B cell (primary cell): ENCODE measurements around the gene NCDN. TPM values are rescaled to one million over a fixed set of nuclear protein-coding genes. Genes with fewer than 3 reads are reported as not detected.

Experiments used
- ATAC-seq: fragments of 200-7000 bp; cut with Tn5 transposase; one replicate; pipeline ENCODE4 v1.10.0; 2021; ENCODE audit warnings: low read depth, mild to moderate bottlenecking, moderate number of reproducible peaks, moderate library complexity
- CTCF ChIA-PET: fragments of 350-600 bp; sonication (Branson Sonifier 250); formaldehyde crosslinking; loops from one replicate; lab custom pipeline; 2021; ENCODE audit warnings: antibody characterized with exemption, inconsistent platforms; lab: Charles Lee
- POLR2A ChIA-PET: fragments of 350-600 bp; sonication (Branson Sonifier 250); formaldehyde crosslinking; loops from one replicate; lab custom pipeline; 2021; ENCODE audit warnings: antibody characterized with exemption; lab: Charles Lee
- DNase-seq: peaks from one replicate; pipeline ENCODE4 v3.0.0; 2013
- H2AFZ ChIP-seq: 2 replicates; pipeline ENCODE4 v1.6.1; 2012; ENCODE audit warnings: mild to moderate bottlenecking, low read depth, low read length; ENCODE audit not compliant: insufficient read depth, poor library complexity, severe bottlenecking
- H3K27ac ChIP-seq, 2 donors: 1 replicate in 1 of 2; 2 replicates in 1 of 2; pipeline ENCODE4 v1.5.1; 2012 to 2013; ENCODE audit warnings: low read length in 2 of 2, mild to moderate bottlenecking in 2 of 2, moderate library complexity in 1 of 2
- H3K27me3 ChIP-seq, 4 experiments: fragments of 200-600 bp in 1 of 4; sonication (generic) in 1 of 4; replicated peaks in 1 of 4; 1 replicate in 2 of 4; 2 replicates in 2 of 4; pipeline versions ENCODE4 v1.6.1 to v1.7.0; 2013 to 2016; ENCODE audit warnings: low read length in 3 of 4, mild to moderate bottlenecking in 2 of 4, mixed read lengths in 1 of 4, moderate library complexity in 1 of 4; ENCODE audit not compliant: insufficient read depth in 4 of 4, control insufficient read depth in 3 of 4; ENCODE audit errors: control extremely low read depth in 1 of 4
- H3K36me3 ChIP-seq, 2 experiments: replicated peaks in 1 of 2; 1 replicate in 1 of 2; 2 replicates in 1 of 2; pipeline versions ENCODE4 v1.6.1 to v1.7.1; 2013; ENCODE audit warnings: low read length in 1 of 2; ENCODE audit not compliant: insufficient read depth in 2 of 2, control insufficient read depth in 1 of 2; ENCODE audit errors: control extremely low read depth in 1 of 2, extremely low read depth in 1 of 2
- H3K4me1 ChIP-seq, 2 donors: fragments of 200-600 bp in 1 of 2; sonication (generic) in 1 of 2; 1 replicate in 1 of 2; 2 replicates in 1 of 2; pipeline versions ENCODE4 v1.5.1 to v1.6.1; 2013 to 2017; ENCODE audit warnings: low read length in 2 of 2; ENCODE audit not compliant: control insufficient read depth in 2 of 2, insufficient read depth in 2 of 2
- H3K4me2 ChIP-seq: replicated peaks from 2 replicates; pipeline ENCODE3; 2012; ENCODE audit warnings: mild to moderate bottlenecking, low read depth, low read length; ENCODE audit not compliant: poor library complexity, severe bottlenecking
- H3K4me3 ChIP-seq, 5 experiments: fragments of 200-600 bp in 1 of 5; sonication (generic) in 1 of 5; 1 replicate in 3 of 5; 2 replicates in 2 of 5; pipeline versions ENCODE4 v1.5.1 to v1.7.0; 2011 to 2016; ENCODE audit warnings: low read length in 4 of 5, mild to moderate bottlenecking in 4 of 5, low read depth in 2 of 5, control low read depth in 1 of 5, moderate library complexity in 1 of 5; ENCODE audit not compliant: insufficient read depth in 1 of 5; ENCODE audit errors: control extremely low read depth in 1 of 5, extremely low read depth in 1 of 5
- H3K79me2 ChIP-seq: fragments of 200-600 bp; sonication (generic); one replicate; pipeline ENCODE4 v1.6.0; 2016; ENCODE audit warnings: low read length; ENCODE audit not compliant: control insufficient read depth, insufficient read depth
- H3K9ac ChIP-seq: fragments of 200-600 bp; sonication (generic); 2 replicates; pipeline ENCODE4 v1.6.1; 2017; ENCODE audit warnings: mild to moderate bottlenecking, low read length, moderate library complexity
- H3K9me3 ChIP-seq, 3 donors: one replicate each; pipeline versions ENCODE4 v1.6.1 to v1.7.1; 2013; ENCODE audit warnings: low read length in 2 of 3; ENCODE audit not compliant: control insufficient read depth in 2 of 3, insufficient read depth in 1 of 3; ENCODE audit errors: control extremely low read depth in 1 of 3
- H4K20me1 ChIP-seq: 2 replicates; pipeline ENCODE4 v1.6.0; 2012; ENCODE audit warnings: mild to moderate bottlenecking, low read length; ENCODE audit not compliant: insufficient read depth, control insufficient read depth, poor library complexity, severe bottlenecking
- H3K27ac Mint-ChIP-seq: one replicate; pipeline ENCODE4 v1.8.0; 2021; ENCODE audit warnings: mixed read lengths
- H3K27me3 Mint-ChIP-seq: one replicate; pipeline ENCODE4 v1.8.0; 2021; ENCODE audit warnings: mixed read lengths
- H3K4me1 Mint-ChIP-seq: one replicate; pipeline ENCODE4 v1.8.0; 2021; ENCODE audit warnings: mixed read lengths
- H3K4me3 Mint-ChIP-seq: one replicate; pipeline ENCODE4 v1.8.0; 2021; ENCODE audit warnings: mixed read lengths
- H3K9me3 Mint-ChIP-seq: one replicate; pipeline ENCODE4 v1.8.0; 2022; ENCODE audit warnings: mixed read lengths; ENCODE audit not compliant: insufficient read depth
- CTCF ChIP-seq: fragments of 200-600 bp; IDR thresholded peaks from one replicate; pipeline ENCODE4 v1.8.0; 2022; ENCODE audit warnings: antibody characterized with exemption, mild to moderate bottlenecking
- EZH2 ChIP-seq: IDR thresholded peaks from 2 replicates; pipeline ENCODE4 v1.6.1; 2012; ENCODE audit warnings: borderline replicate concordance, low read depth, mild to moderate bottlenecking, moderate library complexity, low read length; ENCODE audit not compliant: insufficient read depth, poor library complexity, severe bottlenecking
- WGBS: methylation state at CpG from one replicate; pipeline ENCODE4 v1.1.5; 2013; ENCODE audit warnings: missing lambda C conversion rate; ENCODE audit not compliant: insufficient coverage; 5-methylcytosine and 5-hydroxymethylcytosine counted together
- intact Hi-C: fragments of 100-400 bp; cut with micrococcal nuclease; formaldehyde crosslinking; loops from one replicate; pipeline ENCODE4 v1.10.0; 2022
- polyA plus RNA-seq: library from polyadenylated mRNA; depleted of rRNA; stranded (reverse); fragments of >200 nt; gene quantifications from 2 replicates; pipeline ENCODE4 v1.2.3, GENCODE V29; 2012
- total RNA-seq, 2 donors: library from RNA; stranded (reverse); fragments of 120-200 nt in 1 of 2; gene quantifications; 1 replicate in 1 of 2; 2 replicates in 1 of 2; pipeline versions ENCODE4 v1.2.3 to v1.2.4, GENCODE V29; 2013 to 2022

Gene NCDN
- total and polyA plus RNA-seq, 2 donors (not counting 1 experiment from before 2014, with no cell fraction given): 13.6 to 19.8 TPM

GRCh38 chr1:35605071-35605866 lies 47.7 kb downstream of the NCDN start:
- Histone ChIP-seq H3K27me3 (no peaks in the 10 kb centered on the region), H3K36me3 (peaks cover 11 to 66% of the 10 kb centered on the region in 2 experiments), H3K79me2 (no peaks in the 10 kb centered on the region), H3K4me1 (no peaks in the 10 kb centered on the region), H3K4me3 (no peak overlapping the region), H4K20me1 (no peaks in the 10 kb centered on the region), H3K9me3 (no peaks in the 10 kb centered on the region), H3K27ac (no peak overlapping the region), H3K9ac (no peak overlapping the region), H3K4me2 (no peak overlapping the region), H2AFZ (no peak overlapping the region)
- no peak for ATAC-seq
- POLR2A ChIA-PET: no interaction called here
- DNase-seq: no peak
- TF ChIP-seq CTCF: no peak
- no peak for TF ChIP-seq EZH2
- CTCF ChIA-PET: interaction anchor here (0.8 to 1.3 kb wide), 2 partner anchors 24 to 37 kb away, joined by 3 to 5 read pairs; no protein-coding TSS in a partner anchor
- H3K27me3 Mint-ChIP-seq: no peaks in the 10 kb centered on the region
- H3K4me1 Mint-ChIP-seq: peaks cover 7% of the 10 kb centered on the region
- H3K27ac Mint-ChIP-seq: no peak overlapping the region
- H3K9me3 Mint-ChIP-seq: no peaks in the 10 kb centered on the region
- no peak overlapping the region for H3K4me3 Mint-ChIP-seq
- WGBS: 92% methylated on average over 6 of the region's 6 CpGs
- intact Hi-C loops: no loop called here

GRCh38 chr1:35605867-35606182 lies 48.2 kb downstream of the NCDN start:
- TF ChIP-seq CTCF (no peak), EZH2 (no peak)
- Histone ChIP-seq H3K36me3 (peaks cover 10 to 70% of the 10 kb centered on the region in 2 experiments), H3K9ac (no peak overlapping the region), H2AFZ (no peak overlapping the region), H3K4me3 (no peak overlapping the region), H3K4me1 (no peaks in the 10 kb centered on the region), H3K27me3 (no peaks in the 10 kb centered on the region), H3K4me2 (no peak overlapping the region), H3K79me2 (no peaks in the 10 kb centered on the region), H4K20me1 (no peaks in the 10 kb centered on the region), H3K9me3 (no peaks in the 10 kb centered on the region), H3K27ac (no peak overlapping the region)
- ATAC-seq (no peak), DNase-seq (no peak)
- Mint-ChIP-seq H3K4me3 (no peak overlapping the region), H3K27me3 (no peaks in the 10 kb centered on the region), H3K27ac (no peak overlapping the region), H3K4me1 (peaks cover 7% of the 10 kb centered on the region), H3K9me3 (no peaks in the 10 kb centered on the region)
- ChIA-PET CTCF (interaction anchor here (1.3 kb wide), 1 partner anchor 37 kb away, joined by 5 read pairs; no protein-coding TSS in a partner anchor), POLR2A (no interaction called here)
- intact Hi-C loops: no loop called here
- WGBS: 100% methylated on average over 3 of the region's 4 CpGs
